ENCODE data around the gene MBD3L2B.

Gene MBD3L2B

DNA sequence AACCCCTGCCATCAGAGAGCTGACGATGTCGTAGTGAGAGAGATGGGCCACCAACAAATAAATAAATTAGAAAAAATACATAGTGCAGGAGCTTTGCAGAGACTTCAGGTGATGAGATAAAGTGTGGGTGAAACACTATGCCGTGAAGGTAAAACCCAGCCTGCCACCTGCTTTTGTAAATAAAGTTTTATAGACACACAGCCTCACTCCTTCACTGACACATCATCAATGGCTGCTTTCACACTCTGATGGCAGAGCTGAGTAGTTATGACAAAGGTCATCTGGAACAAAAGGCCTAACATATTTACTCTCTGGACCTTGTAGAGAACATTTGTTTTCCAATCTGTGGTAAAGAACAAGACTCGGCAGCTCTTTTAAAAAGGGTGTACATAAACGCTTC lies 45.0 kb downstream of the MBD3L2B start (continued):
- TF ChIP-seq, protein P1, sequence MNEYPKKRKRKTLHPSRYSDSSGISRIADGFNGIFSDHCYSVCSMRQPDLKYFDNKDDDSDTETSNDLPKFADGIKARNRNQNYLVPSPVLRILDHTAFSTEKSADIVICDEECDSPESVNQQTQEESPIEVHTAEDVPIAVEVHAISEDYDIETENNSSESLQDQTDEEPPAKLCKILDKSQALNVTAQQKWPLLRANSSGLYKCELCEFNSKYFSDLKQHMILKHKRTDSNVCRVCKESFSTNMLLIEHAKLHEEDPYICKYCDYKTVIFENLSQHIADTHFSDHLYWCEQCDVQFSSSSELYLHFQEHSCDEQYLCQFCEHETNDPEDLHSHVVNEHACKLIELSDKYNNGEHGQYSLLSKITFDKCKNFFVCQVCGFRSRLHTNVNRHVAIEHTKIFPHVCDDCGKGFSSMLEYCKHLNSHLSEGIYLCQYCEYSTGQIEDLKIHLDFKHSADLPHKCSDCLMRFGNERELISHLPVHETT (tag by site-specific recombination; IDR thresholded peaks at IDR 0.05): no peak
- TF ChIP-seq ZNF660 (tag by site-specific recombination; IDR thresholded peaks at IDR 0.05) (no peak), REPIN1 (tag by site-specific recombination; IDR thresholded peaks at IDR 0.05; ENCODE audit: low read depth) (no peak), PRDM1 (tag by site-specific recombination; IDR thresholded peaks at IDR 0.05) (no peak), ZNF555 (tag by site-specific recombination; conservative IDR thresholded peaks at IDR 0.05) (no peak), ZNF514 (tag by site-specific recombination; IDR thresholded peaks at IDR 0.05) (no peak)
- TF ChIP-seq, protein P2, sequence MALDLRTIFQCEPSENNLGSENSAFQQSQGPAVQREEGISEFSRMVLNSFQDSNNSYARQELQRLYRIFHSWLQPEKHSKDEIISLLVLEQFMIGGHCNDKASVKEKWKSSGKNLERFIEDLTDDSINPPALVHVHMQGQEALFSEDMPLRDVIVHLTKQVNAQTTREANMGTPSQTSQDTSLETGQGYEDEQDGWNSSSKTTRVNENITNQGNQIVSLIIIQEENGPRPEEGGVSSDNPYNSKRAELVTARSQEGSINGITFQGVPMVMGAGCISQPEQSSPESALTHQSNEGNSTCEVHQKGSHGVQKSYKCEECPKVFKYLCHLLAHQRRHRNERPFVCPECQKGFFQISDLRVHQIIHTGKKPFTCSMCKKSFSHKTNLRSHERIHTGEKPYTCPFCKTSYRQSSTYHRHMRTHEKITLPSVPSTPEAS (tag by site-specific recombination; IDR thresholded peaks at IDR 0.05): no peak

DNA sequence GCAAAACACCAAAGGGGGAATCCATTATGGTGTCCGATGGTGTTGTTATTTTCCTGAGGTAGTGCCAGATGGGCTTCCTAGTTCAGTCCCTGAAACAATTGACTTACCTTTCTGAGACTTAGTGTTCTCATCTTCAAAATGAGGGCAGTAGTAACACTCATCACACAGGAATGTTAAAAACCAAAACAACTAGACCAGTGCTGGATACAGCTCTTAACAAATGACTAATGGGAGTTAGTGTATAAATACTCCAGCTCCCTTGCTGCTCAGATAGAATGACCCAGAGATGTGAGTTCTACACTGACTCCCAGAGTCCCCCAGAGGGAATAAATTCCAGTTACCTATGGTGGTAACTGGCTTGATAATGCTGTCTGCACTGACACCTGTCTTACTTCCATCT lies 49.9 kb downstream of the MBD3L2B start:
- TF ChIP-seq ZNF211 (tag by site-specific recombination; IDR thresholded peaks at IDR 0.05; ENCODE audit: low read depth) (no peak), HOXD13 (CRISPR knock-in tag; IDR thresholded peaks at IDR 0.05; ENCODE audit: borderline replicate concordance) (no peak), ZEB2 (tag by site-specific recombination; IDR thresholded peaks at IDR 0.05) (no peak), ZNF37A (tag by site-specific recombination; IDR thresholded peaks at IDR 0.05) (peak; percentile 69), ZNF416 (tag by site-specific recombination; IDR thresholded peaks at IDR 0.05) (no peak), ZNF776 (tag by site-specific recombination; IDR thresholded peaks at IDR 0.05; ENCODE audit: borderline replicate concordance) (no peak), ZNF707 (tag by site-specific recombination; IDR thresholded peaks at IDR 0.05) (no peak)
- Histone ChIP-seq H3K27ac (ENCODE audit: extremely low read depth, low read depth, low read length) (no peak overlapping the region), H3K4me3 (ENCODE audit: low read depth, low read length) (no peak overlapping the region), H3K36me3 (ENCODE audit: control insufficient read depth in 2 of 2, insufficient read depth in 1 of 2, low read length in 2 of 2) (no peaks in the 10 kb centered on the region), H3K9me3 (ENCODE audit: control insufficient read depth, insufficient read depth, low read depth, low read length) (no peaks in the 10 kb centered on the region), H3K4me1 (ENCODE audit: control insufficient read depth, insufficient read depth, low read length) (no peaks in the 10 kb centered on the region)
- POLR2A ChIA-PET: no interaction called here
- CTCF ChIA-PET: interaction anchor here (0.8 kb wide), 1 partner anchor 108 kb away, joined by 3 read pairs; no protein-coding TSS in a partner anchor

DNA sequence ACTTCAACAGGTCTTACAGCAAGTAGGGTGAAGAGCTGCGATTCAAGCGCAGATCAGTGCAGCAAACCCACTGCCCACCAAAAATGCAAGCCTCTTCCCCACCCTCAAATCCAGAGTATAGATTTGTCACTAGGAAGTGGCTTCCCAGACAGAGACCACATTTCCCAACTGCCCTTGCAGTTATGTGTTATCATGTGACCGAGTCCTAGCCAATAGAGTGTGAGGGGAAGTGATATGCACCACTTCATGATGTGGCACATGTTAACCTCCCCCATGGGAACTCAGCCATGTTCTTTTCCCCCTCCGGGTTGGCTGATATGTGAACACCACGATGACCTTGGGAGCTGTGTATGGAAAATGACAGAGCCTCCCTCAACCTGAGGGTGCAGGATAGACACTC lies 50.8 kb downstream of the MBD3L2B start:
- Histone ChIP-seq H3K27ac (ENCODE audit: extremely low read depth, low read depth, low read length) (no peak overlapping the region), H3K4me1 (ENCODE audit: control insufficient read depth, insufficient read depth, low read length) (no peaks in the 10 kb centered on the region), H3K9me3 (ENCODE audit: control insufficient read depth, insufficient read depth, low read depth, low read length) (no peaks in the 10 kb centered on the region), H3K4me3 (ENCODE audit: low read depth, low read length) (no peak overlapping the region), H3K36me3 (ENCODE audit: control insufficient read depth in 2 of 2, insufficient read depth in 1 of 2, low read length in 2 of 2) (no peaks in the 10 kb centered on the region)
- CTCF ChIA-PET: interaction anchor here (0.8 kb wide), 1 partner anchor 107 kb away, joined by 3 read pairs; no protein-coding TSS in a partner anchor
- TF ChIP-seq ZNF707 (tag by site-specific recombination; IDR thresholded peaks at IDR 0.05) (no peak), ZNF544 (tag by site-specific recombination; IDR thresholded peaks at IDR 0.05) (no peak), GLI4 (tag by site-specific recombination; IDR thresholded peaks at IDR 0.05) (no peak), ZNF530 (tag by site-specific recombination; IDR thresholded peaks at IDR 0.05; ENCODE audit: low read depth) (no peak)
- POLR2A ChIA-PET: no interaction called here

DNA sequence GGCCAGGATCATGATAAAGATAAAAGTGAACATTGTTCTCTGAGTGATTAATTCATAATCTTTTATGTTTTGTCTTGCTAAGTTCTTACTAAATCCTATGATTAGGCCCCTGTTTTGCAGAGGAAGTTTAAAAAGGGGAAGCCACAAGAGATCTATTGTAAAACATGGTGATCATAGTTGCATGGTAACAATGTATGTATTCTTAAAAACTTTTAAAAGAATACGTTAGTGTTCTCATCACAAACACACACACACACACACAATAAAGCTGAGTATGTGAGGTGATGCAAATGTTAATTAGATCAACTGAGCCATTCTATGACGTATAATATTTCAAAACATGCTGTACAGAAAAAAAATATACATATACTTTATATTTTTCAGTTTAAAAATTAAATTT lies 51.2 kb downstream of the MBD3L2B start:
- Histone ChIP-seq H3K4me1 (ENCODE audit: control insufficient read depth, insufficient read depth, low read length) (no peaks in the 10 kb centered on the region), H3K9me3 (ENCODE audit: control insufficient read depth, insufficient read depth, low read depth, low read length) (no peaks in the 10 kb centered on the region), H3K36me3 (ENCODE audit: control insufficient read depth in 2 of 2, insufficient read depth in 1 of 2, low read length in 2 of 2) (no peaks in the 10 kb centered on the region), H3K4me3 (ENCODE audit: low read depth, low read length) (no peak overlapping the region), H3K27ac (ENCODE audit: extremely low read depth, low read depth, low read length) (no peak overlapping the region)
- TF ChIP-seq, protein P3, sequence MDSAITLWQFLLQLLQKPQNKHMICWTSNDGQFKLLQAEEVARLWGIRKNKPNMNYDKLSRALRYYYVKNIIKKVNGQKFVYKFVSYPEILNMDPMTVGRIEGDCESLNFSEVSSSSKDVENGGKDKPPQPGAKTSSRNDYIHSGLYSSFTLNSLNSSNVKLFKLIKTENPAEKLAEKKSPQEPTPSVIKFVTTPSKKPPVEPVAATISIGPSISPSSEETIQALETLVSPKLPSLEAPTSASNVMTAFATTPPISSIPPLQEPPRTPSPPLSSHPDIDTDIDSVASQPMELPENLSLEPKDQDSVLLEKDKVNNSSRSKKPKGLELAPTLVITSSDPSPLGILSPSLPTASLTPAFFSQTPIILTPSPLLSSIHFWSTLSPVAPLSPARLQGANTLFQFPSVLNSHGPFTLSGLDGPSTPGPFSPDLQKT (IDR thresholded peaks at IDR 0.05; ENCODE audit: borderline replicate concordance, low read depth, low read length): no peak
- TF ChIP-seq ZNF19 (tag by site-specific recombination; IDR thresholded peaks at IDR 0.05; ENCODE audit: low read depth) (no peak), OVOL3 (tag by site-specific recombination; IDR thresholded peaks at IDR 0.05) (no peak), ZNF792 (tag by site-specific recombination; IDR thresholded peaks at IDR 0.05) (no peak), ZNF266 (tag by site-specific recombination; IDR thresholded peaks at IDR 0.05; ENCODE audit: low read depth) (no peak), ZNF155 (tag by site-specific recombination; IDR thresholded peaks at IDR 0.05) (no peak), ZNF791 (tag by site-specific recombination; IDR thresholded peaks at IDR 0.05) (no peak), ZNF658 (tag by site-specific recombination; IDR thresholded peaks at IDR 0.05) (no peak), KLF10 (tag by site-specific recombination; IDR thresholded peaks at IDR 0.05) (no peak)
- TF ChIP-seq, protein P4, sequence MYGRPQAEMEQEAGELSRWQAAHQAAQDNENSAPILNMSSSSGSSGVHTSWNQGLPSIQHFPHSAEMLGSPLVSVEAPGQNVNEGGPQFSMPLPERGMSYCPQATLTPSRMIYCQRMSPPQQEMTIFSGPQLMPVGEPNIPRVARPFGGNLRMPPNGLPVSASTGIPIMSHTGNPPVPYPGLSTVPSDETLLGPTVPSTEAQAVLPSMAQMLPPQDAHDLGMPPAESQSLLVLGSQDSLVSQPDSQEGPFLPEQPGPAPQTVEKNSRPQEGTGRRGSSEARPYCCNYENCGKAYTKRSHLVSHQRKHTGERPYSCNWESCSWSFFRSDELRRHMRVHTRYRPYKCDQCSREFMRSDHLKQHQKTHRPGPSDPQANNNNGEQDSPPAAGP (tag by site-specific recombination; IDR thresholded peaks at IDR 0.05): no peak
- CTCF ChIA-PET: no interaction called here
- POLR2A ChIA-PET: no interaction called here

Data from HEK293 (cell line).